Right lobe of liver (tissue), 4 donors: ENCODE measurements around the gene EMC9.

Source experiments
- POLR2A ChIP-seq: fragments of 450-650 bp; IDR thresholded peaks from one replicate; pipeline ENCODE4 v1.6.1; 2017; ENCODE audit warnings: antibody characterized with exemption, mild to moderate bottlenecking
- TF ChIP-seq, protein P1 (sequence below), 4 donors: fragments of 200-600 bp in 3 of 4; fragments of 450-650 bp in 1 of 4; IDR thresholded peaks; one replicate each; pipeline versions ENCODE4 v1.5.1 to v1.8.0; 2016 to 2022; ENCODE audit warnings: antibody characterized with exemption in 4 of 4, mild to moderate bottlenecking in 2 of 4
- donor health status: DM: no; HTN: no; CAD: no.
- donor health status: DM: no; HTN: no; CAD: no.
- donor health status: DM: no; HTN: yes; CAD: no.

DNA sequence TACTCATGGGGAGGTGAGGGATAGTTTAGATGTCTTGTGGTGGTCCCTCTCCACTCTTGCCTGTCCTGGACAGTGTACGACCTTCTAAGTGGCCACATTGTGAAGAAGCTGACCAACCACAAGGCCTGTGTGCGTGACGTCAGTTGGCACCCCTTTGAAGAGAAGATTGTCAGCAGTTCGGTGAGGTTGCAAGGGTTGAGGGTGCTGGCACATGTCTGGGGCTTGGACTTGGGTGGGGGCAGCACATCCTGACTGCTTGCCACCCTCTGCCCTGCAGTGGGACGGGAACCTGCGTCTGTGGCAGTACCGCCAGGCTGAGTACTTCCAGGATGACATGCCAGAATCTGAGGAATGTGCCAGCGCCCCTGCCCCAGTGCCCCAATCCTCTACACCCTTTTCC, 18.5 kb downstream of the EMC9 start:
- TF ChIP-seq, protein P1, sequence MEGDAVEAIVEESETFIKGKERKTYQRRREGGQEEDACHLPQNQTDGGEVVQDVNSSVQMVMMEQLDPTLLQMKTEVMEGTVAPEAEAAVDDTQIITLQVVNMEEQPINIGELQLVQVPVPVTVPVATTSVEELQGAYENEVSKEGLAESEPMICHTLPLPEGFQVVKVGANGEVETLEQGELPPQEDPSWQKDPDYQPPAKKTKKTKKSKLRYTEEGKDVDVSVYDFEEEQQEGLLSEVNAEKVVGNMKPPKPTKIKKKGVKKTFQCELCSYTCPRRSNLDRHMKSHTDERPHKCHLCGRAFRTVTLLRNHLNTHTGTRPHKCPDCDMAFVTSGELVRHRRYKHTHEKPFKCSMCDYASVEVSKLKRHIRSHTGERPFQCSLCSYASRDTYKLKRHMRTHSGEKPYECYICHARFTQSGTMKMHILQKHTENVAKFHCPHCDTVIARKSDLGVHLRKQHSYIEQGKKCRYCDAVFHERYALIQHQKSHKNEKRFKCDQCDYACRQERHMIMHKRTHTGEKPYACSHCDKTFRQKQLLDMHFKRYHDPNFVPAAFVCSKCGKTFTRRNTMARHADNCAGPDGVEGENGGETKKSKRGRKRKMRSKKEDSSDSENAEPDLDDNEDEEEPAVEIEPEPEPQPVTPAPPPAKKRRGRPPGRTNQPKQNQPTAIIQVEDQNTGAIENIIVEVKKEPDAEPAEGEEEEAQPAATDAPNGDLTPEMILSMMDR (IDR thresholded peaks at IDR 0.05): no peak
- TF ChIP-seq POLR2A: no peak
